ENCODE results near the gene EYA2. TPM values are rescaled to one million over a fixed set of nuclear protein-coding genes. Genes with fewer than 3 reads are reported as not detected.

The EYA2 gene
- total RNA-seq, 1 donor from 2014 or later: 1.8 TPM

DNA sequence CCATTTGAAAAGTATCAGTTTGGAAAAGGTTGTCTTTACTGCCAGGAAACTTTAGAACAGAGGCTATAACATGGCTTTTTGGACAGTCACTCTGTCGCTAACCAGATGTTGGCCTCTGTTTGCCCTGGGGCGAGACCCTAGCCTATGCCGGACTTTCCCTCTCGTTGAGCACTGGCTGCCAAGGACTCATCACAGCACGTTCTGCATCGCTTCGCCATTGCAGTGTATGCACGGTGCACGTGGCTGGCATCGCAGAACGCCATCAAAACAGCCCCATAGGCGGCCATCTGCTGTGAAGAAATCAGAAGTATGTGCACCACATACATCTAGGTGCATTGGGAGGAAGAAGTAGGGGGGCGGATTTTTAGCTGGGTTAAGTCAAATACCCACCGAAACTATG lies 156.4 kb downstream of the EYA2 start:
- Mint-ChIP-seq H3K27me3 (ENCODE audit: insufficient read depth, low read depth) (peaks cover 8% of the 10 kb centered on the region), H3K4me1 (peaks cover 11% of the 10 kb centered on the region), H3K36me3 (no peaks in the 10 kb centered on the region), H3K27ac (no peak overlapping the region), H3K9me3 (peaks cover 14% of the 10 kb centered on the region), H3K4me3 (no peak overlapping the region)
- TF ChIP-seq, protein P1, sequence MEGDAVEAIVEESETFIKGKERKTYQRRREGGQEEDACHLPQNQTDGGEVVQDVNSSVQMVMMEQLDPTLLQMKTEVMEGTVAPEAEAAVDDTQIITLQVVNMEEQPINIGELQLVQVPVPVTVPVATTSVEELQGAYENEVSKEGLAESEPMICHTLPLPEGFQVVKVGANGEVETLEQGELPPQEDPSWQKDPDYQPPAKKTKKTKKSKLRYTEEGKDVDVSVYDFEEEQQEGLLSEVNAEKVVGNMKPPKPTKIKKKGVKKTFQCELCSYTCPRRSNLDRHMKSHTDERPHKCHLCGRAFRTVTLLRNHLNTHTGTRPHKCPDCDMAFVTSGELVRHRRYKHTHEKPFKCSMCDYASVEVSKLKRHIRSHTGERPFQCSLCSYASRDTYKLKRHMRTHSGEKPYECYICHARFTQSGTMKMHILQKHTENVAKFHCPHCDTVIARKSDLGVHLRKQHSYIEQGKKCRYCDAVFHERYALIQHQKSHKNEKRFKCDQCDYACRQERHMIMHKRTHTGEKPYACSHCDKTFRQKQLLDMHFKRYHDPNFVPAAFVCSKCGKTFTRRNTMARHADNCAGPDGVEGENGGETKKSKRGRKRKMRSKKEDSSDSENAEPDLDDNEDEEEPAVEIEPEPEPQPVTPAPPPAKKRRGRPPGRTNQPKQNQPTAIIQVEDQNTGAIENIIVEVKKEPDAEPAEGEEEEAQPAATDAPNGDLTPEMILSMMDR (IDR thresholded peaks at IDR 0.05): no peak
- no peak for TF ChIP-seq EZH2phosphoT487 (IDR thresholded peaks at IDR 0.05)
- TF ChIP-seq EZH2 (IDR thresholded peaks at IDR 0.05): no peak
- no peak for DNase-seq (ENCODE audit: low spot score)
- H3K9me3 ChIP-seq (ENCODE audit: low read depth): no peaks in the 10 kb centered on the region
- no peaks in the 10 kb centered on the region for H4K20me1 ChIP-seq (ENCODE audit: low read depth)
- H3K27ac ChIP-seq: no peak overlapping the region
- H3K4me1 ChIP-seq: no peaks in the 10 kb centered on the region
- no peak overlapping the region for H2AFZ ChIP-seq (replicated peaks)
- no peaks in the 10 kb centered on the region for H3K36me3 ChIP-seq
- no peaks in the 10 kb centered on the region for H3K27me3 ChIP-seq
- no peak overlapping the region for H3K4me2 ChIP-seq
- H3K79me2 ChIP-seq (ENCODE audit: low read depth): no peaks in the 10 kb centered on the region
- no peaks in the 10 kb centered on the region for H3F3A ChIP-seq (ENCODE audit: low read depth)
- no peak overlapping the region for H3K4me3 ChIP-seq
- no peak overlapping the region for H3K9ac ChIP-seq

DNA sequence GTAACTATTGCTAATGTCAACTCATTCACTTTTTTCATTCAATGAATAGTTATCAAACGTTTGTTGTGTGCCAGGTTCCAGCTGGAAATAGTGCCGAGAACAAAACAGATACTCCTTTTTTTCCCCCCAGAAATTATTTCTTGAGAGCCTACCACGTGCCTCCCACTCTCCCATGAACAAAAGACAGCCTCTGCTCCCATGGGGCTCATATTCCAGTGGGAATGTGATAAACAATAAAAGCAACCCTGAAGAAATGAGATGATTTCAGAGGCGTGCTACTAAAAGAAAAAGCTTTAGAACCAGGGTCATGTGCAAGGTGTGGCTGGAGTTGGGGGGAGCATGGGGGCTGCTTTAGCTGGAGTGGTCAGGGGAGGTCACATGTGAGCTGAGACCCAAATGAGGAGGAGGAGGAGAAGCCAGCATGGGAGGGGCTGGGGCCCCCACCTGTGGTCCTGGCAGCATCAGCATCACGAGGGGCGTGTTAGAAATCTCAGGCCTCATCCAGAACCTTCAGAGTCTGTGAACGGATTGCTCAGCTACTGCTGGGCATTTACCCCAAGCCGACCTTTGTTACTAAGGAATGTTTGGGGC lies 157.4 kb downstream of the EYA2 start:
- Histone ChIP-seq H3K9me3 (ENCODE audit: low read depth) (no peaks in the 10 kb centered on the region), H3K36me3 (no peaks in the 10 kb centered on the region), H3F3A (ENCODE audit: low read depth) (no peaks in the 10 kb centered on the region), H3K27me3 (no peaks in the 10 kb centered on the region), H3K9ac (no peak overlapping the region), H3K27ac (no peak overlapping the region), H3K4me2 (no peak overlapping the region), H4K20me1 (ENCODE audit: low read depth) (no peaks in the 10 kb centered on the region), H3K4me1 (no peaks in the 10 kb centered on the region), H3K79me2 (ENCODE audit: low read depth) (no peaks in the 10 kb centered on the region), H3K4me3 (no peak overlapping the region), H2AFZ (replicated peaks) (no peak overlapping the region)
- TF ChIP-seq EZH2 (IDR thresholded peaks at IDR 0.05) (no peak), EZH2phosphoT487 (IDR thresholded peaks at IDR 0.05) (no peak)
- TF ChIP-seq, protein P1 (IDR thresholded peaks at IDR 0.05): no peak
- Mint-ChIP-seq H3K9me3 (peaks cover 8% of the 10 kb centered on the region), H3K36me3 (no peaks in the 10 kb centered on the region), H3K4me3 (no peak overlapping the region), H3K27ac (peak overlapping the region; percentile 78), H3K27me3 (ENCODE audit: insufficient read depth, low read depth) (peaks cover 8% of the 10 kb centered on the region), H3K4me1 (peaks cover 11% of the 10 kb centered on the region)
- no peak for DNase-seq (ENCODE audit: low spot score)

DNA sequence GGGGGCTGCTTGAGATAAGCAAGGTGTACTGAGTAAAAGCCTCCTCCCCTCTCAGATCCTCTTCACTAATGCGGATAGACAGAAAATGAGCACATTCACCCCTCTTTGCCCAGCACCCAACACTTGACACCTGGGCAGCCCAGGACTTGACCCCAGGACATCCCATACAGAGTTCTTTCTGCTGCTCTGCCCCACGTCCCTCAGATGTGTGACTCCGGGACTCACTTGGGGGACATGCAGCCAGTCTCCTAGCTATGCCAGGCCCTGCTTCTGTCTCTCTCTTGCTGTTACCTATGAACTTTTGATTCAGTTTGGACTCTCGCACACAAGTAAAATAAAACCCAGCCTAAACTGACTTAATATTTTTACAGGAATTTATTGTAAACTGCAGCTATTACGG lies 159.9 kb downstream of the EYA2 start:
- Histone ChIP-seq H4K20me1 (ENCODE audit: low read depth) (no peaks in the 10 kb centered on the region), H3K4me2 (no peak overlapping the region), H3K79me2 (ENCODE audit: low read depth) (no peaks in the 10 kb centered on the region), H3K36me3 (no peaks in the 10 kb centered on the region), H2AFZ (replicated peaks) (no peak overlapping the region), H3K9me3 (ENCODE audit: low read depth) (no peaks in the 10 kb centered on the region), H3K4me1 (no peaks in the 10 kb centered on the region), H3K27me3 (no peaks in the 10 kb centered on the region), H3K4me3 (no peak overlapping the region), H3K9ac (no peak overlapping the region), H3K27ac (no peak overlapping the region), H3F3A (ENCODE audit: low read depth) (no peaks in the 10 kb centered on the region)
- peaks cover 2% of the 10 kb centered on the region for H3K9me3 Mint-ChIP-seq
- H3K4me3 Mint-ChIP-seq: no peak overlapping the region
- no peak overlapping the region for H3K27ac Mint-ChIP-seq
- H3K36me3 Mint-ChIP-seq: no peaks in the 10 kb centered on the region
- H3K4me1 Mint-ChIP-seq: peaks cover 11% of the 10 kb centered on the region
- TF ChIP-seq, protein P1 (IDR thresholded peaks at IDR 0.05): no peak
- TF ChIP-seq EZH2phosphoT487 (IDR thresholded peaks at IDR 0.05): no peak
- no peak for TF ChIP-seq EZH2 (IDR thresholded peaks at IDR 0.05)
- peaks cover 9% of the 10 kb centered on the region for H3K27me3 Mint-ChIP-seq (ENCODE audit: insufficient read depth, low read depth)
- no peak for DNase-seq (ENCODE audit: low spot score)
